Kidney (tissue), 14 donors: ENCODE results near the gene MAP2K6. TPM values are rescaled to one million over a fixed set of nuclear protein-coding genes. Genes with fewer than 3 reads are reported as not detected.

Experiments used
- DNase-seq, 5 donors: peaks; one replicate each; pipeline ENCODE4 v3.0.0-alpha.2; 2013 to 2020
- FAIRE-seq: peaks from 2 replicates; lab custom pipeline; 2012; peaks lifted over from hg19 to GRCh38; lab: Jason Lieb, UNC
- H3K27ac ChIP-seq, 2 donors: one replicate each; pipeline ENCODE4 v1.7.0; 2013; ENCODE audit warnings: low read depth in 2 of 2, low read length in 2 of 2, inconsistent platforms in 1 of 2
- H3K27me3 ChIP-seq: one replicate; pipeline ENCODE4 v1.7.1; 2013; ENCODE audit warnings: low read length, inconsistent platforms; ENCODE audit not compliant: control insufficient read depth, insufficient read depth
- H3K36me3 ChIP-seq, 3 donors: one replicate each; pipeline versions ENCODE4 v1.7.0 to v1.7.1; 2013; ENCODE audit warnings: low read length in 3 of 3, control low read depth in 1 of 3, inconsistent platforms in 1 of 3; ENCODE audit not compliant: insufficient read depth in 3 of 3, control insufficient read depth in 2 of 3
- H3K4me1 ChIP-seq, 3 donors: one replicate each; pipeline versions ENCODE4 v1.7.0 to v1.7.1; 2013; ENCODE audit warnings: low read length in 3 of 3, inconsistent platforms in 1 of 3, low read depth in 1 of 3; ENCODE audit not compliant: control insufficient read depth in 2 of 3, insufficient read depth in 2 of 3
- H3K4me3 ChIP-seq, 3 donors: one replicate each; pipeline versions ENCODE4 v1.7.0 to v1.8.1; 2013; ENCODE audit warnings: low read length in 3 of 3, control low read depth in 1 of 3, inconsistent platforms in 1 of 3
- H3K9ac ChIP-seq, 3 donors: one replicate each; pipeline versions ENCODE4 v1.7.0 to v1.7.1; 2013; ENCODE audit warnings: low read length in 3 of 3, control low read depth in 1 of 3, inconsistent platforms in 1 of 3
- H3K9me3 ChIP-seq, 3 donors: one replicate each; pipeline versions ENCODE4 v1.7.0 to v1.7.1; 2013; ENCODE audit warnings: low read length in 3 of 3, control low read depth in 1 of 3, inconsistent platforms in 1 of 3; ENCODE audit not compliant: control insufficient read depth in 2 of 3, insufficient read depth in 1 of 3
- intact Hi-C: fragments of 100-400 bp; cut with DNase I; formaldehyde crosslinking; loops from one replicate; pipeline ENCODE4 v1.11.1; 2022
- polyA plus RNA-seq: library from polyadenylated mRNA; stranded (reverse); fragments of 350-450 nt; fragmentation: Illumina TruSeq; extraction: RNeasy Lipid Tissue Mini Kit (QIAGEN cat#74804); gene quantifications from one replicate; pipeline ENCODE4 v1.2.3, GENCODE V29; 2014; ENCODE audit warnings: low read depth, low replicate concordance; ENCODE audit not compliant: insufficient read depth
- total RNA-seq: library from RNA; stranded (reverse); fragmentation: NEBNext Ultra II Directional; extraction: Animal tissue kit (Norgen Biotek cat#: 25700); gene quantifications from one replicate; pipeline ENCODE4 v1.2.1, GENCODE V29; 2021
- TF ChIP-seq, protein P1 (sequence below): IDR thresholded peaks from 3 replicates; pipeline ENCODE4 v1.5.1; 2012; ENCODE audit warnings: mild to moderate bottlenecking, moderate library complexity, borderline replicate concordance; ENCODE audit not compliant: insufficient read depth; ENCODE audit errors: extremely low read depth
- donor health status: control.
- donor health status: control.
- donor health status: control.
- donor health status: control.
- donor health status: control.
- donor health status: DM: yes; HTN: yes; CAD: no.
- donor health status: Normal renal cell carcinoma (clear cell type).

The MAP2K6 gene
- total and polyA plus RNA-seq, 2 donors from 2014 or later, result 8.6 to 10.2 TPM

- H3K4me1 ChIP-seq, result no peaks in the 10 kb centered on the region
- DNase-seq (no peak), FAIRE-seq (no peak)
- H3K9ac ChIP-seq, result no peak overlapping the region
- no peak overlapping the region for H3K27ac ChIP-seq
- no peaks in the 10 kb centered on the region for H3K27me3 ChIP-seq
- TF ChIP-seq, protein P1, sequence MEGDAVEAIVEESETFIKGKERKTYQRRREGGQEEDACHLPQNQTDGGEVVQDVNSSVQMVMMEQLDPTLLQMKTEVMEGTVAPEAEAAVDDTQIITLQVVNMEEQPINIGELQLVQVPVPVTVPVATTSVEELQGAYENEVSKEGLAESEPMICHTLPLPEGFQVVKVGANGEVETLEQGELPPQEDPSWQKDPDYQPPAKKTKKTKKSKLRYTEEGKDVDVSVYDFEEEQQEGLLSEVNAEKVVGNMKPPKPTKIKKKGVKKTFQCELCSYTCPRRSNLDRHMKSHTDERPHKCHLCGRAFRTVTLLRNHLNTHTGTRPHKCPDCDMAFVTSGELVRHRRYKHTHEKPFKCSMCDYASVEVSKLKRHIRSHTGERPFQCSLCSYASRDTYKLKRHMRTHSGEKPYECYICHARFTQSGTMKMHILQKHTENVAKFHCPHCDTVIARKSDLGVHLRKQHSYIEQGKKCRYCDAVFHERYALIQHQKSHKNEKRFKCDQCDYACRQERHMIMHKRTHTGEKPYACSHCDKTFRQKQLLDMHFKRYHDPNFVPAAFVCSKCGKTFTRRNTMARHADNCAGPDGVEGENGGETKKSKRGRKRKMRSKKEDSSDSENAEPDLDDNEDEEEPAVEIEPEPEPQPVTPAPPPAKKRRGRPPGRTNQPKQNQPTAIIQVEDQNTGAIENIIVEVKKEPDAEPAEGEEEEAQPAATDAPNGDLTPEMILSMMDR, result no peak
- intact Hi-C loops, result no loop called here
- no peaks in the 10 kb centered on the region for H3K9me3 ChIP-seq
- no peaks in the 10 kb centered on the region for H3K36me3 ChIP-seq
- H3K4me3 ChIP-seq, result no peak overlapping the region
Measured at GRCh38 chr17:69401251-69401650, 13.2 kb upstream of the MAP2K6 start.

DNA sequence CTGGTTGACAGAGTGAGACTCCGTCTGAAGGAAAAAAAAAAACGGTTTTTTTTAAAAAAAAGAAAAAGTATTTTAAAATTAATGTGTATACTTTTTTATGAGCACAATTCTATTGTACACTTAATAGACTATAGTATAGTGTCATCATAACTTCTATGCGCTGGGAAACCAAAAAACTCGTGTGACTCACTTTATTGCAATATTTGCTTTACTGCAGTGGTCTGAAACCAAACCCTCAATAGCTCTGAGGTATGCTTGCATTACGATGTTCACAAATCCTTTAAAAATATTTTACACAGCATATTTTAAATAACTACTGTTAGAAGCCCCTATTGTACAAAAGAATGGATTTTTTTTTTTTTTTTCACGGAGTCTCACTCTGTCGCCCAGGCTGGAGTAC, 12.4 kb upstream of the MAP2K6 start:
- H3K4me3 ChIP-seq, result no peak overlapping the region
- FAIRE-seq (no peak), DNase-seq (no peak)
- no peak overlapping the region for H3K27ac ChIP-seq
- TF ChIP-seq, protein P1, result no peak
- no peaks in the 10 kb centered on the region for H3K27me3 ChIP-seq
- no peaks in the 10 kb centered on the region for H3K9me3 ChIP-seq
- no peaks in the 10 kb centered on the region for H3K4me1 ChIP-seq
- intact Hi-C loops, result no loop called here
- H3K36me3 ChIP-seq, result no peaks in the 10 kb centered on the region
- H3K9ac ChIP-seq, result no peak overlapping the region

GRCh38 chr17:69404399-69404798, 10.1 kb upstream of the MAP2K6 start:
- Histone ChIP-seq H3K36me3 (no peaks in the 10 kb centered on the region), H3K27ac (no peak overlapping the region), H3K9me3 (no peaks in the 10 kb centered on the region), H3K9ac (no peak overlapping the region), H3K4me3 (no peak overlapping the region), H3K27me3 (no peaks in the 10 kb centered on the region), H3K4me1 (no peaks in the 10 kb centered on the region)
- FAIRE-seq (no peak), DNase-seq (no peak)
- TF ChIP-seq, protein P1, result no peak
- intact Hi-C loops, result no loop called here

DNA sequence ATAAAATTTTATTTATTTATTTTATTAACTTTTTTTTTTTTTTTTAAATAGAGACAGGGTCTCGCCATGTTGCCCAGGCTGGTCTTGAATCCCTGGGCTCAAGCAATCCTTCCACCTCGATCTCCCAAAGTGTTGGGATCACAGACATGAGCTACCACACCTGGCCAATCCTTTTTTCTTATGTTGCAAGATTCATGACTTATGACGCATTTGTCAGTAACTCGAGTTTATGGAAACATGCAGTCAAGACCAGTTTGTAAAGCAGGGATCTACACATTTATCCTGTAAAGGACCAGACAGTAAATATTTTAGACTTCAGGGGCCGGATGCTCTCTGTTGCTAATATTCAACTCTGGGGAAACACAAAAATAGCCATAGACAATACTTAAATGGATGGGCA, 9.4 kb upstream of the MAP2K6 start:
- Histone ChIP-seq H3K4me1 (no peaks in the 10 kb centered on the region), H3K36me3 (no peaks in the 10 kb centered on the region), H3K4me3 (no peak overlapping the region), H3K9ac (no peak overlapping the region), H3K27me3 (no peaks in the 10 kb centered on the region), H3K9me3 (no peaks in the 10 kb centered on the region), H3K27ac (no peak overlapping the region)
- intact Hi-C loops, result no loop called here
- TF ChIP-seq, protein P1, result no peak
- no peak for FAIRE-seq
- no peak for DNase-seq
